Uterus (tissue), 2 donors: ENCODE results near the gene PID1.

Experiments used
- POLR2A ChIP-seq, 2 donors: fragments of 450-650 bp; IDR thresholded peaks; one replicate each; pipeline ENCODE4 v1.6.1; 2016; ENCODE audit warnings: antibody characterized with exemption in 2 of 2, mild to moderate bottlenecking in 1 of 2, moderate library complexity in 1 of 2
- TF ChIP-seq, protein P1 (sequence below), 4 experiments: fragments of 200-600 bp in 2 of 4; fragments of 450-650 bp in 2 of 4; sonication (generic) in 2 of 4; IDR thresholded peaks; one replicate each; pipeline ENCODE4 v1.5.1; 2016 to 2019; ENCODE audit warnings: antibody characterized with exemption in 4 of 4, mild to moderate bottlenecking in 2 of 4, moderate library complexity in 1 of 4

DNA sequence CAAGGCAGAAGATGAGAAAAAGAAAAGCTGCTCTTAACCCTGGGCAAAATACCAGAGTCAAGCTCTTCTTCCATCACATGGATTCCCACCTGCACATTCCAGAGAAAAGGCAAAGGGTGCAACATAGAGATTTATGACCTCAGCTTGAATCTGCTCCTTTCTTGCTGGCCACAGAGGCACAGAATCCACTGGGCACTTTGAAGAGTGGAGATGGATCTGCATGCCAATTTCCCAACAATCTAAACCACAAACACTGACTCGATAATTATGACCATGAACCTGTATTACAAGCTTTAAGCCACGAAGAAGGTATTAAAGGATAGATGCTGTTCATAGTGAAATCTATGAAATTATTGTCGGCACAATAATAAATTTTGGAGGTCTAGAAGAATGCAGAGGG lies 237.3 kb downstream of the PID1 start:
- TF ChIP-seq, protein P1, sequence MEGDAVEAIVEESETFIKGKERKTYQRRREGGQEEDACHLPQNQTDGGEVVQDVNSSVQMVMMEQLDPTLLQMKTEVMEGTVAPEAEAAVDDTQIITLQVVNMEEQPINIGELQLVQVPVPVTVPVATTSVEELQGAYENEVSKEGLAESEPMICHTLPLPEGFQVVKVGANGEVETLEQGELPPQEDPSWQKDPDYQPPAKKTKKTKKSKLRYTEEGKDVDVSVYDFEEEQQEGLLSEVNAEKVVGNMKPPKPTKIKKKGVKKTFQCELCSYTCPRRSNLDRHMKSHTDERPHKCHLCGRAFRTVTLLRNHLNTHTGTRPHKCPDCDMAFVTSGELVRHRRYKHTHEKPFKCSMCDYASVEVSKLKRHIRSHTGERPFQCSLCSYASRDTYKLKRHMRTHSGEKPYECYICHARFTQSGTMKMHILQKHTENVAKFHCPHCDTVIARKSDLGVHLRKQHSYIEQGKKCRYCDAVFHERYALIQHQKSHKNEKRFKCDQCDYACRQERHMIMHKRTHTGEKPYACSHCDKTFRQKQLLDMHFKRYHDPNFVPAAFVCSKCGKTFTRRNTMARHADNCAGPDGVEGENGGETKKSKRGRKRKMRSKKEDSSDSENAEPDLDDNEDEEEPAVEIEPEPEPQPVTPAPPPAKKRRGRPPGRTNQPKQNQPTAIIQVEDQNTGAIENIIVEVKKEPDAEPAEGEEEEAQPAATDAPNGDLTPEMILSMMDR (IDR thresholded peaks at IDR 0.05), result no peak
- TF ChIP-seq POLR2A (IDR thresholded peaks at IDR 0.05), result no peak
